GM19455 (cell line): ENCODE measurements around the gene UPK3BL2.
A peak's percentile ranks its signal among the peaks of the same experiment; 100 is the strongest.
"Not testable (repeated sequence)": the region's sequence is repeated elsewhere in the genome, so short reads cannot be mapped to it uniquely, and the experiment has no call there.

ENCODE experiments used
- ATAC-seq: cut with Tn5 transposase; IDR thresholded peaks from one replicate; pipeline ENCODE4 v1.9.1; 2021; ENCODE audit not compliant: unreplicated experiment

UPK3BL2 gene, protein sequence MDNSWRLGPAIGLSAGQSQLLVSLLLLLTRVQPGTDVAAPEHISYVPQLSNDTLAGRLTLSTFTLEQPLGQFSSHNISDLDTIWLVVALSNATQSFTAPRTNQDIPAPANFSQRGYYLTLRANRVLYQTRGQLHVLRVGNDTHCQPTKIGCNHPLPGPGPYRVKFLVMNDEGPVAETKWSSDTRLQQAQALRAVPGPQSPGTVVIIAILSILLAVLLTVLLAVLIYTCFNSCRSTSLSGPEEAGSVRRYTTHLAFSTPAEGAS

DNA sequence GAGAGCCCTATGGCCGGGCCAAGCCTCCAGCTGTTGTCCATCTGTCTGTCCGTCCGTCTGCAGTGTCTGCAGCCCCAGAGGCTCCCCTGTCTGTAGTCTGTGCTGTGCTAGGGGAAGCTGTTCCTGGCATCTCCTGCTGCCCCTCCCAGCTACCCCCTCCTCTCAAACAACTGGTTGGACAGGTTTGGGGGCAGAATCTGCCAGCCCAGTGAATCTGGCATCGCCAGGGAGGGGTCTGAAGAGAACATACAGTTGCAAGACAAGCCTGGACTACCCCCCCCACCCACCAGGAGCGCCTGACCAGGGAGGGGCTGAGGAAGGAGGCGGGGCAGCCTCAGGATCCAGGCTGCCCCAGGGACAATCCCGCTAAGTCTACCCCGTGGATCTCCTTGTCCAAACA lies at the start of gene UPK3BL2:
Gene UPK3BL2 (minus strand): TSS at position 101 of the 400 bp plus-strand sequence. CDS start 60 bp downstream, at position 41.
- not testable (repeated sequence) for ATAC-seq

DNA sequence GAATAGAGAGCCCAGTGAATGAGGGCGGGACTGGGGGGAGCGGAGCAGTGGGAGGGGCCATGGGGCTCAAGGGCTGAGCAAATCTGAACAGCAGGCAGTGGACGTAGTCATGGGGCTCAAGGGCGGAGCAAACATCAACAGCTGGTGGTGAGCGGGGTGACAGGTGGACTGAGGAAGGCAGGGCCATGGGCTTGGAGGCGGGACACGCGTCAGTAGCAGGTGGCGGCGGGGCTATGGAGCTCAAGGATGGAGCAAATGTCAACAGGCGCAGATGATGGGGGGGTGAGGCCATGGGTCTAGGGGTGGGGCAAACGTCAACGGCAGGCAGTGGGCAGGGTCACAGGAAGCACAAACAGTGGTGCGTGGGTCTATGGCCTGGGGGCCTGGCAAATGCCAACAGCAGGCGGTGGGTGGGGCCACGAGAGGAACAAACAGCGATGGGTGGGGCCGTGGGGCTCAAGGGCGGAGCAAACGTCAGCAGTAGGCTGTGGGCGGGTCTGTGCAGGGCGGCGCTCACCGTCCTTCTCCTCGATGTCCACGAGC lies 49.1 kb upstream of the UPK3BL2 start:
- peak; percentile 70 for ATAC-seq

DNA sequence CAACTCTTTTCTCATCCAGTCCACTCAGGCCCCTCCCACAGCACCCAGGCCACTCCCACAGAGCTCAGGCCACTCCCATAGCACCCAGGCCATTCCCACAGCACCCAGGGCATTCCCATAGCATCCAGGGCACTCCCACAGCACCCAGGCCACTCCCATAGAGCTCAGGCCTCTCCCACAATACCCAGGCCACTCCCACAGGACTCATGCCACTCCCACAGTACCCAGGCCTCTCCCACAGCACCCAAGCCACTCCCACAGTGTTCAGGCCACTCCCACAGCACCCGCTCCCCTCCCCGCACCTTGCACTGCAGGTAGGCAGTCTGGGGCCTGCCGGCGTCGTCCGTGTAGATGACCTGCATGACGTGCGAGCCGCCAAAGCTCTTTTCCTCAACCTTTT lies 46.4 kb upstream of the UPK3BL2 start:
- ATAC-seq, result not testable (repeated sequence)

DNA sequence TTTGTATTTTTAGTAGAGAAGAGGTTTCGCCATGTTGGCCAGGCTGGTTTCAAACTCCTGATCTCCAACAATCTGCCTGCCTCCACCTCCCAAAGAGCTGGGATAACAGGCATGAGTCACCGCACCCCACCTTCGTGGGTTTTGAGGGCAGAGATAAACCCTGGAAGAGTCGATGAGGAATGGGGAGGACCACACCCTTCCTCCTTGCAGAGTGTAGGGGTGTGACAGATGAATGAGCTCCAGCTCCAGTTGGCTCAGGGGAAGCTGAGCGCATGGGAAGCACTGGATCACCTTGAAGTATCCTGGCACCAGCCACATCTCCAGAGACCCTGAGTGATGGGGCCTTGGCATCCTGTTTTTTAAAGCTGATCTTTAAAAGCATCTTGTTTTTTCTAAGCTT lies 40.0 kb upstream of the UPK3BL2 start:
- not testable (repeated sequence) for ATAC-seq

DNA sequence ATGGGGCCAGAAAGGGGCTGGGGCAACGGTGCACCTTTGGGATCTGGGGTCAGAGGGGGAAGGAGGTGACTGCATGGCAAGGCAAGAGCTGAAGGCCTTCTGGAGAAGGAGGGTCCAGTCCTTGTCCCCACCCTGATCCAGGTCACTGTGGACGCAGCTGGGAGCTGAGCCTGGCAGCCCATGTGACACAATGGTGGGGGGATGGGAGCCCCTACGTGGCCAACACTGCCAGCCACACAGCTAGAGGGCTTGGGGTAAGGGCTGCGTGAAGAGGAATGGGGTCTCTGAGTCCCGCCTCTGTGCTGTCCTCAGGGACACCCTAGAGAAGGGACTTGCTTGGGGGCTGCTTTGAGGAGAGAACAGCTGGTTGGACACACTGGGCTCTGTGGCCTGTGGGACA lies 38.2 kb upstream of the UPK3BL2 start:
- ATAC-seq, result not testable (repeated sequence)

DNA sequence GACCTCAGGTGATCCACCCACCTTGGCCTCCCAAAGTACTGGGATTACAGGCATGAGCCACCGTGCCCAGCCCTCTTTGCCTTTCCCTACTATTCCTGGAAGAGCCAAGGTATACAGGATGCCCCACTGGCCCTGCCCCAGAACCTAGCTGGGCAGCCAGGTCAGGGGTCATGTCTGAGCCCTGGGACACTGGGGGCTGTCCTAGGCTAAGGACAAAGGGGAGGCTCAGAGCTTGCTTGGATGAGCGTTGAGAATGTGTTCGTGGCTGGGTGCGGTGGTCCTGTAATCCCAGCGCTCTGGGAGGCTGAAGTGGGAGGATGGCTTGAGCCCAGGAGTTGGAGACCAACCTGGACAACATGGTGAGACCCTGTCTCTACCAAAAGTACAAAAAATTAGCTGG lies 35.0 kb upstream of the UPK3BL2 start:
- ATAC-seq, result not testable (repeated sequence)

DNA sequence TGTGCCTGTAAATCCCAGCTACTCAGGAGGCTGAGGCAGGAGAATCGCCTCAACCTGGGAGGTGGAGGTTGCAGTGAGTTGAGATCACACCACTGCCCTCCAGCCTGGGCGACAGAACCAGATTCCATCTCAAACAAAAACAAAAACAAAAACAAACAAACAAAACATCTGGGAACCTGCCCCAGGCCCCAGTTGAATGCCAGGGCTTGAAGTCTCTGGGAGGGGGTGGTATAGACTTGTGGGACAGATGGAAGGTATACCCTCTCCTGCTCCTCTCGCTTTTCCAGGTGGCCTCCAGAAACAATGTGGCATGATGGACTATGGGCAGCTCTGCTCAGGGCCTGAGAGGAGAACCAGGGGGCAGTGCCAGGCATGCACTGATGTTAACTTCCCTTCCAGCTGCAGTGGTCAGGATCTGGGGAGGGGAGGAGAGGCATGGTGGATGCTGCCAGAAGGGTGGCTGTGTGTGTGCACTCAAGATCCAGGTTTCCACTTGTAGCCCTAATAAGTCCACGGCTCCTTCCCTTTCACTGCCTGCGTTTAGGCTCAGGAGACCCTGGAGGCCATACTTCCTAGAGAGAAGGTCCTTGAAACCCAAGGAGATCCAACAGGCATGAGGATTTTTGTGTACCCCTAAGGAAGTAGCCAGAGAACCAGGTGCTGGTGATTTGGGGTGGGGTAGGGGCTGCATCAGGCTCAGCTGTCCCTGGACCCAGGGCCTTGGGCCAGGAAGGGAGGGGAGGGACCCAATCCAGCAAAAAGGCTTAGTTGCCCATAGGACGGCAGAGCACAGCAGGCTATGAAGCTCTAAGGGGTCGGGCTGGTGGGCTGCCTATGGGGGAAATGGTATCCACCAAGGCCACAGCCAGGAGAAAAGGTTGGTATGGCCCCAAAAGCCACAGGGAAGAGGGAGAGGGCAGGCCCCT lies 34.1 kb upstream of the UPK3BL2 start:
- ATAC-seq, result not testable (repeated sequence)

DNA sequence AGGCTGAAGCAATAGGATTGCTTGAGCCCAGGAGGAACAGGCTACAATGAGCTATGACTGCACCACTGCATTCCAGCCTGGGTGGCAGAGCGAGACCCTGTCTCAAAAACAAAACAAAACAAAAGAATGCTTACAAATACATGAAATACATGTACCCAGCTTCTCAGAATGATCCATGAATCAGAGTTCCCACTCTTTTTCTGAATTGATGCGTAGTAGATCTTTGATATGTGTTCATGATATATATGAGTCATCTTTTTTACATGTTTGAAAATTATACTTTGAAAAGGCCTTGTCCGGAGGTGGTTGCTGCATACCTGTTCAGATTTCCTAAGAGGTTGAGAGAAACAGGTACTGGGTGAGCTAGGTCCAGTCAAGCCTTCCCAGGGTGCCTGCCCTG lies 32.9 kb upstream of the UPK3BL2 start:
- not testable (repeated sequence) for ATAC-seq

DNA sequence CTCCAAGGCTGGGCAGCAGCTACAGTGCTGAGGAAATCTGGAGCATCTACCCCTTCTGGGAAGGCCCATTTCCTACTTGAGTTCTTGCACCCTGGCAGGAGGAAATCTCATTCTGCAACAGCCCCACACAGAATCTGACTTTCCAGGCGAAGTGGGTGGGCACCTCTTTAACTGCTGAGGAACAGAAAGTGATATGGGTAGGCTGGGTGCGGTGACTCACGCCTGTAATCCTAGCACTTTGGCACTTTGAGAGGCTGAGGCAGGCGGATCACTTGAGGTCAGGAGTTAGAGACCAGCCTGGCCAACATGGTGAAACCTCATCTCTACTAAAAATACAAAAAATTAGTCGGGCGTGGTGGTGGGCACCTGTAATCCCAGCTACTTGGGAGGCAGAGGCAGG lies 31.1 kb upstream of the UPK3BL2 start:
- not testable (repeated sequence) for ATAC-seq

DNA sequence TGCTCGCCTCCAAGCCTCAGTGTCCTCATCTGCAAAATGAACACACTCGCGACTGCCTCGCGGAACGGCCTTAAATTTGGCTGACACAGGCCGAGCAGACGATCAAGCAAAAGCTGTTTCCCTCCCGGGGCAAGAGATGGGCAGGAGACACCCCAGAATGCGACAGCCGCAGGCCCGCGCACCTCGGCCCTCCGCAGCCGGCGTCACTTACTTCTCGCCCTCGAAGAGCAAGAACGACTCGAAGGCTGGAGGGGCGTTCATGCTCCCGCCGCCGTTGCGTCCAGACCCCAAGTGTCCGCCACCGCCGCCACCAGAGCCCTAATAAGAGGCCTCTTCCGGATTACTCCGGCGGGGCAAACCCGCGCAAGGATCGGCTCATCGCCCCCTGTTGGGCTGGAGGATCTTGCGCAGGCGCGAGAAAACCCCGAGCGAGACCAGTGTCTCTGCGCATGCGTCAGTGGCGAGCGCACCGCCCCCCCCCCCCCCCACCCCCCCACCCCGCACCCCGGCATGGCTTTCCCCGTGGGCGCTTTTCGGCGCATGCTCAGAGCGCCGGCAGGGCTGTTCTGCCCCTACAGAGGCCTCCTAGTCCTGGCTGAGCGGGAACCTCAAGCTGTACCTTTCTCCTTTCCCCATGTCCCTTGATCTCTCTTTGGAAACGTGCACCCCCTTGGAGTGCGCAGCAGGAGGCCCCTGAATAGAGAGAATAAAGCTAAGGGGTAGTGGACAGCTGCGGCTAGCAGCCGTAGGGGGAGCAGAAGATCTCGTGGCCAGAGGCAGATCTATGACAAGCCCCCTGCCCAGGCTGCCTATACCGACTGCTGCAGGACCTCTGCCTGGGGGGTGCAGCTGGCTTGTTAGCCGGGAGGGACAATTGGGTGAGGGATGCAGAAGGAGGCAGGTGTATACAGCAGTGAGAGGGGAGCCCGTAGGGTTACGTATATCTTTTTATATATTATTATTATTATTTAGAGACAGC lies 29.1 kb upstream of the UPK3BL2 start, which contains the start of gene POLR2J3:
Gene POLR2J3 (minus strand): TSS at position 323 of the 979 bp plus-strand sequence. CDS start 62 bp downstream, at position 261.
- peak; percentile 94 for ATAC-seq

DNA sequence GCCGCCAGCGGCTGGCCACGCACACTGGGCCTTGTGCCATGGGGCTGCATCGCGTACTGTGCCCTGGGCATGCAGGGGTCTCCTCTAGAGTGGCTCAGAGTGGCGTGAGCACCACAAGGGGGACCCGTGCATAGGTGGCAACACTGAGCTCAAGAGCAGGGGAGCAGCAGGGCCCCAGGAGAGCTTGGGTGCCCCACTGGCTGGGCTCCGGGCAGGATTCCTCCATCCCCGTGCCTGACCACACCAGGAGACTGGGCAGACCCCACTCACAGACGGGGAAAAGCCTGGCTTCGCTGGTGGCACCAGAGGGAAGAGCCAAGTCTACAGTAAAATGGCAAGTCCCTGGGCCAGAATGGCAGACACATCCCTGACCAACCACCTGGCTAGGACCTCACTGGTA lies 25.1 kb upstream of the UPK3BL2 start:
- ATAC-seq, result not testable (repeated sequence)

DNA sequence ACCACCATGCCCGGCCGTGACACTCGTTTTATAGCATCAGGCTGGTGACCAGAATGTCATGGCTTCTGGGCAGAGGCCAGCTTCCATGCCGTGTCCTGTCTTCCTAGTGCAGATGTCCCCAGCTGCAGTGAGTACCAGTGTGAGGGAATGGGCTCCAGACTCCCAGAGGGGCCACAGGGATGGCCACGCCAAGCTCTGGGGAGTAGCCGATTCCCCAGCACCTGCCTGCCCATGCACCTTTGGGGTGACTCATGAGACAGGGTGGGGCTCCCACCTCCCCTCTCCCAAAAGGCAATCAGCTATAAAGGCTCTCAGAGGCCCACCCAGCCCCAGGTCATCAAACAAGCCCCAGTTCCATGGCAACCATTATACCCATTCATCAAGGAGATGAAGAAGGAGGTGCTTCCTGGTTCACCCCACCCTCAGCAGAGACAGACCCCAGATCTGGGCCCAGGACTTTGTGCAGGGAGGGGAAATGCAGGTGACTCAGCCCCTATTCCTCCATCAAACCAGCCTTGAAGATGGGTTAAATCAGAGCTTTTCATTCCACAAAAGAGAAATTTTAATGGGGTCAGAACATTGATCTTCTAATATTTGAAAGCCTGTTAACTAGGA lies 7.4 kb upstream of the UPK3BL2 start, which contains the start of gene SPDYE2:
Gene SPDYE2 (plus strand): TSS at position 419 of the 615 bp plus-strand sequence. CDS start 2,030 bp downstream, outside the sequence.
- not testable (repeated sequence) for ATAC-seq

DNA sequence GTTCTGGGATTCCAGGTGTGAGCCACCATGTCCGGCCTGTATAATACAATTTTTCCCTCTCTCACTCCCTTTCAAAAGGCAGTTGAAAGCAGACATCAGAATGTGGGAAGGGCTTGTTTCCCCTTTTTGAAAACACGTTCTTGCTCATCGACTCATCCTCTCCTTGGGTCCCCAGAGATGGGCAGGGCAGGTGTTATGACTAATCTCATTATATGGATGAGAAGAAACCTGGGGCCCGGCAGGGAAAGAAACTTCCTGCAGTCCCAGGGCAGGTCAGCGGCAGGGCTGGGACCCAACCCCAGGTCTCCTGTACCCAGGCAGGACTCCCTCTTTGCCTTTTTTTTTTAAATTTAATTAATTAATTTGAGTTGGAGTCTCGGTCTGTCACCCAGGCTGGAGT lies 2.9 kb upstream of the UPK3BL2 start:
- not testable (repeated sequence) for ATAC-seq

DNA sequence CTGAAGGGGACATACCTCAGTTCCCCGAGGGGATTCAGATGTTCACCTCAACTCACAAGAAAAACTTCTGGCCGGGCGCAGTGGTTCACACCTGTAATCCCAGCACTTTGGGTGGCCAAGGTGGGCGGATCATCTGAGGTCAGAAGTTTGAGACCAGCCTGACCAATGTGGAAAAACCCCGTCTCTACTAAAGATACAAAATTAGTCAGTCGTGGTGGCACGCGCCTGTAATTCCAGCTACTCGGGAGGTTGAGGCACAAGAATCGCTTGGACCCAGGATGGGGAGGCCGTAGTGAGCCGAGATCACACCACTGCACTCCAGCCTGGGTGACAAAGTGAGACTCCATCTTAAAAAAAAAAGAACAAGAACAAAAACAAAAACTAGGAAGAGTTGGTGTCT lies 1.8 kb upstream of the UPK3BL2 start:
- ATAC-seq, result not testable (repeated sequence)

DNA sequence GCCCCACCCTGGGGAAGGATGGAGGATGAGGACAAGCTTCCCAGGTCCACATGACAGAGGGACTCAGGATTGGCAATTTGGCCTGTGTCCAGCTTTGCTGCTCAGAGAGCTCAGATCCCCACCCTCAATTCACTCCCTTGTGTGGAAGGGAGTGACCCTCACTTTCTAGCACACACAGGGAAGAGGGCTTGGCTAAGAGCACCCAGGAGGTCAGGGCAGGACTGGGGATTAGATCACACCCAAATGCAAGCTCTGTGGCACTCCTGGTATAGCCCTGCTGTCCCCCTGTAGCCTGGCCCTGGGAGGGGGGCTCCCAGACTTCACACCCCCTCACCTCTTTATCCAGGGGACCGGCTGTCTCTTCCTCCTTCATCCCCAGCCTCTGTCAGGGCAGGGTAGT lies 876 bp upstream of the UPK3BL2 start:
- ATAC-seq, result not testable (repeated sequence)

DNA sequence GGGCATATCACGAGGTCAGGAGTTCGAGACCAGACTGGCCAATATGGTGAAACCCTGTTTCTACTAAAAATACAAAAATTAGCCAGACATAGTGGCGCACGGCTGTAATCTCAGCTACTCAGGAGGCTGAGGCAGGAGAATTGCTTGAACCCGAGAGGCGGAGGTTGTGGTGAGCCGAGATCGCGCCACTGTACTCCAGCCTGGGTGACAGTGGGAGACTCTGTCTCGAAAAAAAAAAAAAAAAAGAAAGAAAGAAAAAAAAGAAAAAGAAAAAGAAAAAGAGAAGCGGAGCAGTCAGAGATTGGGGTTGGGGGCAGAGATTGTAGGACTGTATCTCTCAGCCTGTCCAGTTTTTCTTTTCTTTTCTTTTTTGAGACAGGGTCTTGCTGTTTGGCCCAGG lies 725 bp downstream of the UPK3BL2 start:
- not testable (repeated sequence) for ATAC-seq

DNA sequence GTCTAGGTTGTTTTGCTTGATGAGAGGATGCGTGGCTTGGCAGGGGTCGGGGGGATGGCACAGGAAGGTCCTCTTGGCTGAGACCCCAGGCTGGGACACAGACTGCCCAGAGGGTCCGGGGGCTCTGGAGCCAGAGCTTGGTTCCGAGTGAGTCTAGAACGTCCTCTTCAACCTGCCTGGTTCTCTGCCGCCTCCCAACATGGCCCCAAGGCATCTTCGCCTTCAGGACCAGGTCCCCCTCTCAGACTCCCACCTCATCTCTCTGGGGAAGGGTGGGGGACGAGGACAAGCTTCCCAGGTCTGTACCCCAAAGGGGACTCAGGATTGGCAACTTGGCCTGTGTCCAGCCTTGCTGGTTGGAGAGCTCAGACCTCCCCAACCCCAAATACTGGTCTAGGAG lies 1.4 kb downstream of the UPK3BL2 start:
- not testable (repeated sequence) for ATAC-seq

DNA sequence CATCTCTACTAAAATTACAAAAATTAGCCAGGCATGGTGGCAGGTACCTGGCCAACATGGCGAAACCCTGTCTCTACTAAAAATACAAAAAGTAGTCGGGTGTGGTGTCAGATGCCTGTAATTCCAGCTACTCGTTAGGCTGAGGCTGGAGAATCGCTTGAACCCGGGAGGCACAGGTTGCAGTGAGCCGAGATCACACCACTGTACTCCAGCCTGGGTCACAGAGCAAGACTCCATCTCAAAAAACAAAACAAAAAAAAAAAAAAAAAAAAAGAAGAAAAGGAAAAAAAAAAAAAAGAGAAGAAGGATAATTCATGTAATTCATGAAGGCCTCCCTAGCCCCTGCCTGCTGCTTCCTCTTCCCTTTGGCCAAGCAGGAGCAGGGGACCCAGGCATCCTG lies 2.9 kb downstream of the UPK3BL2 start:
- ATAC-seq, result not testable (repeated sequence)

DNA sequence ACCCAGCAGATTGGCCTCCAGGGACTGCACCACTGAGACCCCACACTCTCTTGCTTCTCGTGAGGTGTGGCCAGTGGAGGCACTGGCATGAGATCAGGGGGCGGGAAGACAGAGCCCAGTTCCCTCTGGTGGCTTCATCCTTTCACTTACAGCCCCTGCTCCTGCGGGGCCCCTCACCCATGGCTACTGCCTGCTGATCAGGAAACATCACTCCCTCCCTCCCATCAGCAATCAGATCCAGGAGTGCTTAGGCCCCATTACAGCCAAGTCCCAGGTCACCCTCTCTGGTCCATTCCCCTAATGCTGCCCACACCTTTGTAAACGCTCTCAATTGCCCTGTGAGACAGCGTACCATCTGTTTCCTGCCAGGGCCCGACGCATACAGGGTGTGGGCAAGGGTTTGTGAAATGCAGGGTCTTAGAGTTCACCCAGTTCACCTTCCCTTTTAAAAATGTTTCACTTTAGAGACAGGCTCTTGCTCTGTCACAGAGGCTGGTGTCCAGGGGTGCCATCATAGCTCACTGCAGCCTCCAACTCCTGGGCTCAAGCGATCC lies 8.4 kb downstream of the UPK3BL2 start:
- not testable (repeated sequence) for ATAC-seq
